HG03066 (cell line): ENCODE results near the gene CBFA2T3.

Experiments used
- ATAC-seq: cut with Tn5 transposase; IDR thresholded peaks from one replicate; pipeline ENCODE4 v1.9.1; 2021; ENCODE audit warnings: low read depth; ENCODE audit not compliant: unreplicated experiment

CBFA2T3 gene

GRCh38 chr16:88943131-88943664 is 33.8 kb downstream of the CBFA2T3 start:
- ATAC-seq: no peak

GRCh38 chr16:88941913-88942909 is 34.8 kb downstream of the CBFA2T3 start:
- ATAC-seq: no peak

GRCh38 chr16:88940862-88941817 is 35.9 kb downstream of the CBFA2T3 start:
- no peak for ATAC-seq

GRCh38 chr16:88939972-88940861 is 36.8 kb downstream of the CBFA2T3 start:
- no peak for ATAC-seq

GRCh38 chr16:88939245-88939971 is 37.6 kb downstream of the CBFA2T3 start:
- ATAC-seq: no peak

GRCh38 chr16:88938777-88939244 is 38.2 kb downstream of the CBFA2T3 start:
- no peak for ATAC-seq

- ATAC-seq: no peak
These were observed 38.8 kb downstream of the CBFA2T3 start for GRCh38 chr16:88938119-88938776.

GRCh38 chr16:88937206-88937621 is 39.8 kb downstream of the CBFA2T3 start:
- no peak for ATAC-seq

- ATAC-seq: no peak
These were observed 40.3 kb downstream of the CBFA2T3 start for GRCh38 chr16:88936556-88937205.

GRCh38 chr16:88936008-88936555 is 40.9 kb downstream of the CBFA2T3 start:
- ATAC-seq: no peak

- ATAC-seq: no peak
These were observed 42.8 kb downstream of the CBFA2T3 start for GRCh38 chr16:88934066-88934667.

GRCh38 chr16:88932929-88933328 is 44.1 kb downstream of the CBFA2T3 start:
- no peak for ATAC-seq

- ATAC-seq: no peak
These were observed 45.1 kb downstream of the CBFA2T3 start for GRCh38 chr16:88931936-88932335.

GRCh38 chr16:88931373-88931900 is 45.6 kb downstream of the CBFA2T3 start:
- ATAC-seq: no peak

GRCh38 chr16:88930716-88931115 is 46.3 kb downstream of the CBFA2T3 start:
- no peak for ATAC-seq

- no peak for ATAC-seq
These were observed 47.9 kb downstream of the CBFA2T3 start for GRCh38 chr16:88929091-88929445.

GRCh38 chr16:88928405-88929090 is 48.5 kb downstream of the CBFA2T3 start:
- no peak for ATAC-seq
